ENCODE measurements around the gene PPFIA4.

Gene PPFIA4

GRCh38 chr1:203025686-203026030 is 633 bp upstream of the PPFIA4 start:
- H3K36me3 ChIP-seq (ENCODE audit: control insufficient read depth, insufficient read depth, low read length): peaks cover 6% of the 10 kb centered on the region
- DNase-seq (ENCODE audit: extremely low read depth, insufficient read length): no peak
- no peak overlapping the region for H3K4me3 ChIP-seq (replicated peaks; ENCODE audit: low read depth, low read length)
- no peaks in the 10 kb centered on the region; the same call in 1 of the 2 replicates for H3K27me3 ChIP-seq (replicated peaks; ENCODE audit: control insufficient read depth, insufficient read depth, low read length)
- no peak for TF ChIP-seq CTCF (IDR thresholded peaks at IDR 0.05; ENCODE audit: insufficient read depth, low read length, poor library complexity, severe bottlenecking)

GRCh38 chr1:203026666-203027663 is 674 bp downstream of the PPFIA4 start:
- no peak for DNase-seq (ENCODE audit: extremely low read depth, insufficient read length)
- H3K36me3 ChIP-seq (ENCODE audit: control insufficient read depth, insufficient read depth, low read length): peaks cover 4% of the 10 kb centered on the region
- H3K4me3 ChIP-seq (replicated peaks; ENCODE audit: low read depth, low read length): peak overlapping the region; percentile 65
- no peaks in the 10 kb centered on the region; the same call in 1 of the 2 replicates for H3K27me3 ChIP-seq (replicated peaks; ENCODE audit: control insufficient read depth, insufficient read depth, low read length)
- peak; percentile 4 for TF ChIP-seq CTCF (IDR thresholded peaks at IDR 0.05; ENCODE audit: insufficient read depth, low read length, poor library complexity, severe bottlenecking)

GRCh38 chr1:203028067-203028783 is 1.9 kb downstream of the PPFIA4 start:
- TF ChIP-seq CTCF (IDR thresholded peaks at IDR 0.05; ENCODE audit: insufficient read depth, low read length, poor library complexity, severe bottlenecking): no peak
- Histone ChIP-seq H3K4me3 (replicated peaks; ENCODE audit: low read depth, low read length) (no peak overlapping the region), H3K27me3 (replicated peaks; ENCODE audit: control insufficient read depth, insufficient read depth, low read length) (no peaks in the 10 kb centered on the region; the same call in 1 of the 2 replicates), H3K36me3 (ENCODE audit: control insufficient read depth, insufficient read depth, low read length) (peaks cover 4% of the 10 kb centered on the region)
- no peak for DNase-seq (ENCODE audit: extremely low read depth, insufficient read length)

GRCh38 chr1:203028784-203029553 is 2.7 kb downstream of the PPFIA4 start:
- DNase-seq (ENCODE audit: extremely low read depth, insufficient read length): no peak
- TF ChIP-seq CTCF (IDR thresholded peaks at IDR 0.05; ENCODE audit: insufficient read depth, low read length, poor library complexity, severe bottlenecking): no peak
- no peaks in the 10 kb centered on the region; the same call in 1 of the 2 replicates for H3K27me3 ChIP-seq (replicated peaks; ENCODE audit: control insufficient read depth, insufficient read depth, low read length)

GRCh38 chr1:203031467-203031866 is 5.2 kb downstream of the PPFIA4 start:
- Histone ChIP-seq H3K4me3 (replicated peaks; ENCODE audit: low read depth, low read length) (no peak overlapping the region), H3K36me3 (ENCODE audit: control insufficient read depth, insufficient read depth, low read length) (no peaks in the 10 kb centered on the region), H3K27me3 (replicated peaks; ENCODE audit: control insufficient read depth, insufficient read depth, low read length) (no peaks in the 10 kb centered on the region; the same call in 1 of the 2 replicates)
- no peak for DNase-seq (ENCODE audit: extremely low read depth, insufficient read length)
- TF ChIP-seq CTCF (IDR thresholded peaks at IDR 0.05; ENCODE audit: insufficient read depth, low read length, poor library complexity, severe bottlenecking): peak; percentile 46

More at GRCh38 chr1:203028784-203029553, 2.7 kb downstream of the PPFIA4 start:
- H3K36me3 ChIP-seq (ENCODE audit: control insufficient read depth, insufficient read depth, low read length): peaks cover 2% of the 10 kb centered on the region
- no peak overlapping the region for H3K4me3 ChIP-seq (replicated peaks; ENCODE audit: low read depth, low read length)
